ENCODE results near the gene SNX9.

The SNX9 gene

DNA sequence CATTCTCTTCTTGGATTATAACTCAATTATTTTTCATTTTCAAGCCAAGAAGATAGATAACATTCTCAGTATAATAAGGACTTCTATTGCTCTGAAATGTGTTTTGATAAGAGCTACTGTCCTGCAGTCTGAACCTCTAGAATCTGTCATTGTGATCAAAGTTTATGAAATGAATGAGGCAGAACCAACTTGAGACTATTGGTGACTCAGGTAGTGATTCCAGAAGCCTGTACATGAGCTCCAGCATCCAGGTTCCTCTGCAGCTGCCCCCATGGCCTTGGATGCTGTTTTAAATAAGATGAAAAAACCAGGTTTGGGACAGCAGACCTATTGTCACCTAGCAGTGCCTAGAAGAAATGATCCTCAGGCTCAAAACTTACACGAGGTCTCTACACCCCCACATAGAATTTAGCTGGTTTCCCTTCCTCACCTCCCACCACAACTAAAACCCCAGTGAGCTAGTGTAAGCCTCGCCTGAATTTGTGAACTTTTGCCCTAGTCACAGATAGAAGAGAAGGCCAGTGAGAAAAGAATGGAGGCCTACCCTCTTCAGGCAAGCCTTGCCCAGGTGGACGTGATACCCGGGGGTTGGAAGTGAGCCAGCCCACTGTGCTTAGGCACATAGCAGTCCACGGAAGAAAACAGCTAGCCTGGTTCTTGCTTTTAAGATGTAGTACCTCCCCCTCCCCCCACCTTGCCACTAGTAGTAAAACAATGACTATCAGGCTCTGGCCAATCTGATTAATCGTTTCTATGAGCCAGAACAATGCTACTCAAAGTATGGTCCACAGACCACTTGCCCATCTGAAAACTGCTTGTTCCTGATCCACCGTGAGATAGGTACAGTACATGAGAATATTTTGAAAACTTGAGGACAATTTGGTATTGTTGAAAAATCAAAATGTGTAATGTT, 85.6 kb downstream of the SNX9 start:
- no peaks in the 10 kb centered on the region for H3K4me1 ChIP-seq (ENCODE audit: control insufficient read depth, insufficient read depth, low read length, poor library complexity, severe bottlenecking)
- H3K36me3 ChIP-seq (ENCODE audit: control insufficient read depth, insufficient read depth, low read length), result peaks cover 38% of the 10 kb centered on the region
- no peak overlapping the region for H3K27ac ChIP-seq (ENCODE audit: insufficient read depth, low read length, poor library complexity, severe bottlenecking)
- H3K4me3 ChIP-seq (ENCODE audit: insufficient read depth, low read depth, low read length, poor library complexity, severe bottlenecking), result no peak overlapping the region
- H3K27me3 ChIP-seq (replicated peaks; ENCODE audit: control insufficient read depth, insufficient read depth, low read length, poor library complexity, severe bottlenecking), result no peaks in the 10 kb centered on the region
- no peaks in the 10 kb centered on the region for H3K9me3 ChIP-seq (ENCODE audit: control insufficient read depth, low read length)
- DNase-seq, result no peak

DNA sequence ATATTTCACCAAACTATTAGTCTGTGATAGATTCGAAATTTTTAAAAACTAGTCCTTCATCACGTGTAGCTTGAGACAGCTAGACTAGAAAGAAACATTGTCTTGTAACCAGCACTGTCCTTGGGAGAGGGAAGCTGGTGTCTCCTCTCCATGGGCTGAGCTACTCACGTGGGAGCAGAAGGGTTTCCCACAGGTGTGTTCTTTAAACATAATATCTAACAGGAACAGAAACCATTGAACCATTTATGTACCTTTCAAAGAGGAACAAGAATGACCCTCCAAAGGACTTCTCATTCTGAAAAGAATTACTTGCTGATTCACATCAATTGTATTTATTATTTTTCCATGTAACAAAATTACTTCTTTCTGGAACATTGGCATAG, 86.2 kb downstream of the SNX9 start:
- Histone ChIP-seq H3K9me3 (ENCODE audit: control insufficient read depth, low read length) (no peaks in the 10 kb centered on the region), H3K27ac (ENCODE audit: insufficient read depth, low read length, poor library complexity, severe bottlenecking) (no peak overlapping the region)
- no peak for DNase-seq

DNA sequence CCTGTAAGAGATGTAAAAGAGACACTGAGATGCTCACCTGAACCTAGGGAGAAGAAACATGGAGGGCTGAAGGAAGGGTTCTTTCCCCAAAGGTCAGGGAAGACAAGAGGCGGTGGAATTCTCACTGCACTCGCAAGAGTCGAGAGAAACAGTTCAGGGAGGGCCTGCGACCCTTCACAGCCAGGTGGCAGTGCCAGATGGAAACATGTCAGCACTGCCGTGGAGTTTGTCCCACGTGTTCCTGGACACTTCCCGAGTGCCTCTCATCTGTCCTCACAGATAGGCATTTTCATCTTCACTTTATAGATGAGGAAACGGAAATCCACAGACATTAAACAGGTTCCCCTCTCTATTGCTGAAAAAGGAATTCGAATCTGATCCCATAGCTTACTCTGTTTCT, 88.2 kb downstream of the SNX9 start:
- H3K36me3 ChIP-seq (ENCODE audit: control insufficient read depth, insufficient read depth, low read length), result peaks cover 36% of the 10 kb centered on the region

More for the DNA sequence above, 86.2 kb downstream of the SNX9 start:
- no peaks in the 10 kb centered on the region for H3K27me3 ChIP-seq (replicated peaks; ENCODE audit: control insufficient read depth, insufficient read depth, low read length, poor library complexity, severe bottlenecking)
- H3K4me3 ChIP-seq (ENCODE audit: insufficient read depth, low read depth, low read length, poor library complexity, severe bottlenecking), result no peak overlapping the region
- H3K36me3 ChIP-seq (ENCODE audit: control insufficient read depth, insufficient read depth, low read length), result peaks cover 36% of the 10 kb centered on the region
- no peaks in the 10 kb centered on the region for H3K4me1 ChIP-seq (ENCODE audit: control insufficient read depth, insufficient read depth, low read length, poor library complexity, severe bottlenecking)

DNA sequence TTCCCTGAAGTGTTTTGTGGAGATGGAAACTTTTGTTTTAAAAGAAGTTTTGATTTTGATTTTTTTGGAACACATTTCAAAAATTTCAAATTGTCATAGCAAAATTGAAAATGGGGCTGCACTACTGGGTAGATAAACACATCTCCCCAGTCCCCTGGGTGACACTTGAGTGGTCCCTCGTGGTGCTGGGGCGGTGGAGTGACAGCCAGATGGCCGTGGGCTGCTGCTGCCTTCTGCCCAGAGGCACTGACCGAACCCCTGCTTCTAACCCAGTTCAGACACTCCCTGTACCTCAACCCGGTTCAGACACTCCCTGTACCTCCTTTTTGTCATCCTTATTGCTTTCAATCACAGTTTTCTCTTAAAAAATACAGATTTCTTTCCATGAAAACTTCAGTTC, 88.7 kb downstream of the SNX9 start:
- no peak overlapping the region for H3K4me3 ChIP-seq (ENCODE audit: insufficient read depth, low read depth, low read length, poor library complexity, severe bottlenecking)
- no peak for DNase-seq
- no peaks in the 10 kb centered on the region for H3K4me1 ChIP-seq (ENCODE audit: control insufficient read depth, insufficient read depth, low read length, poor library complexity, severe bottlenecking)
- H3K27ac ChIP-seq (ENCODE audit: insufficient read depth, low read length, poor library complexity, severe bottlenecking), result no peak overlapping the region
- no peaks in the 10 kb centered on the region for H3K9me3 ChIP-seq (ENCODE audit: control insufficient read depth, low read length)
- peaks cover 36% of the 10 kb centered on the region for H3K36me3 ChIP-seq (ENCODE audit: control insufficient read depth, insufficient read depth, low read length)
- no peaks in the 10 kb centered on the region for H3K27me3 ChIP-seq (replicated peaks; ENCODE audit: control insufficient read depth, insufficient read depth, low read length, poor library complexity, severe bottlenecking)

More for the DNA sequence above, 88.2 kb downstream of the SNX9 start:
- Histone ChIP-seq H3K4me3 (ENCODE audit: insufficient read depth, low read depth, low read length, poor library complexity, severe bottlenecking) (no peak overlapping the region), H3K27me3 (replicated peaks; ENCODE audit: control insufficient read depth, insufficient read depth, low read length, poor library complexity, severe bottlenecking) (no peaks in the 10 kb centered on the region), H3K9me3 (ENCODE audit: control insufficient read depth, low read length) (no peaks in the 10 kb centered on the region), H3K27ac (ENCODE audit: insufficient read depth, low read length, poor library complexity, severe bottlenecking) (no peak overlapping the region), H3K4me1 (ENCODE audit: control insufficient read depth, insufficient read depth, low read length, poor library complexity, severe bottlenecking) (no peaks in the 10 kb centered on the region)
- DNase-seq, result no peak

DNA sequence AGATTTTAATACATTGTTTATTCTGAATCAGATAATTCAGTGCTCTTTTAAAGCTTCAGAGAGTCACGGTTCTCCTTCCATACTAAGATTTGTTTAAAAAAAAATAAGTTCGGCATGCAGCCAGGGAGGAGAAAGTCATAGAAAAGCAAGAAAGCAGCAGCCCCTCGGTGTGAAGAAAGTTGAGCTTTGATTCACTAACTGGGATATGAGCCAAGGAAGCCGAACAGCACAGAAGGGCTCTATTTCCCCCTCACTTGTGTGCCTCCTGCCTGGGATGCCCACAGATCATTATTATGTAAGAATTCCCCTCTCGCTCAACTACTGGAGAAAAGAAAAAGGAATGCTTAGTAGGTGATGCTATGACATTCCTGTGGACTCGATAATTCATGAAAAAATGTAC, 89.3 kb downstream of the SNX9 start:
- Histone ChIP-seq H3K36me3 (ENCODE audit: control insufficient read depth, insufficient read depth, low read length) (peaks cover 36% of the 10 kb centered on the region), H3K27me3 (replicated peaks; ENCODE audit: control insufficient read depth, insufficient read depth, low read length, poor library complexity, severe bottlenecking) (no peaks in the 10 kb centered on the region), H3K4me3 (ENCODE audit: insufficient read depth, low read depth, low read length, poor library complexity, severe bottlenecking) (no peak overlapping the region), H3K27ac (ENCODE audit: insufficient read depth, low read length, poor library complexity, severe bottlenecking) (no peak overlapping the region), H3K9me3 (ENCODE audit: control insufficient read depth, low read length) (no peaks in the 10 kb centered on the region), H3K4me1 (ENCODE audit: control insufficient read depth, insufficient read depth, low read length, poor library complexity, severe bottlenecking) (no peaks in the 10 kb centered on the region)
- DNase-seq, result no peak

DNA sequence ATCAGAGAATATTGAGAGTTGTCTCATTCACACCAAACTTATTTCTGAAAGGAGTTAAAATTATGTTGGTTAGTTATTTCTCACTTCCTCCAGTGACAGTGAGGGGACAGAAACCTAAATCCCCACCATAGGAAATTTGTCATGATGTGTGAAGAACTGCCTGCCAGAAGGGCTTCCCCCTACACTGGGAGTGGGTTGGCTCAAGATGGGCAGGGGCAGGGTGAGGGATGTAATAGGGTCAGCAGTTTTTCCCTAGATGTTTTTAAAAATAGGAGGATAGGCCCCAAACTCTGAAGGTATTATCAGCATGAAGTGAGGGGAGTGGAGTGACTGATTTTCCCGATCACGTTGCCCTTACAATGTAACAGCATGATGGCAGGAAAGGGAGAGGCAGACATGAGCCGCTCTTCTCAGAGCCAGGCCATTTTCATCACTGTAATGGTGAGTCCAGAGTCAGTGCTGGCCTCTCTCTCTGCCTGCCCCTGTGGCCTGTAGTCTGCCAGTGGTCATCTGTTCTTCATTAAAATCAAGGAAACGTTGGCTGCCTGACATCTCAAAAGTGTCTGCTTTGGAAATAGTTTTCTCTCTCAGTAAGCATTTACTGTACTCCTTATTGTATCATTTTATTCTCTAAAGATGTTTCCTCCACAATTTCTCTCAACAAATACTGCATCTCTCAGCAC, 98.8 kb downstream of the SNX9 start:
- DNase-seq, result no peak
- Histone ChIP-seq H3K9me3 (ENCODE audit: control insufficient read depth, low read length) (no peaks in the 10 kb centered on the region), H3K4me1 (ENCODE audit: control insufficient read depth, insufficient read depth, low read length, poor library complexity, severe bottlenecking) (no peaks in the 10 kb centered on the region), H3K27ac (ENCODE audit: insufficient read depth, low read length, poor library complexity, severe bottlenecking) (no peak overlapping the region), H3K27me3 (replicated peaks; ENCODE audit: control insufficient read depth, insufficient read depth, low read length, poor library complexity, severe bottlenecking) (no peaks in the 10 kb centered on the region), H3K36me3 (ENCODE audit: control insufficient read depth, insufficient read depth, low read length) (peaks cover 44% of the 10 kb centered on the region), H3K4me3 (ENCODE audit: insufficient read depth, low read depth, low read length, poor library complexity, severe bottlenecking) (no peak overlapping the region)

DNA sequence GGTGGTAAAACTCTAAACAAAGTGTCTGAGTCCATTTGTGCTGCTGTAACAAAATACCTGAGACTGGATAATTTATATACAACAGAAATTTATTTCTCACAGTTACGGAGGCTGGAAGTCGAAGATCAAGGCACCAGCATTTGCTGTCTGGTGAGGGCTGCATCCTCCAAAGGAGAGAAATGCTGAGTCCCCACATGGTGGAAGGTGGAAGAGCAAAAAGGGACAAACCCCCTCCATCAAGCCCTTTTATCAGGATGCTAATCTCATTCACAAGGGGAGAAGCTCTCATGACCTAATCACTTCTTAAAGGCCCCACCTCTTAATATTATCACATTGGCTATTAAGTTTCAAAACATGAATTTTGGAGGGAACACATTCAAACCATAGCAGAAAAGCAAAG, 102.7 kb downstream of the SNX9 start:
- Histone ChIP-seq H3K27me3 (replicated peaks; ENCODE audit: control insufficient read depth, insufficient read depth, low read length, poor library complexity, severe bottlenecking) (no peaks in the 10 kb centered on the region), H3K4me1 (ENCODE audit: control insufficient read depth, insufficient read depth, low read length, poor library complexity, severe bottlenecking) (no peaks in the 10 kb centered on the region), H3K27ac (ENCODE audit: insufficient read depth, low read length, poor library complexity, severe bottlenecking) (no peak overlapping the region), H3K36me3 (ENCODE audit: control insufficient read depth, insufficient read depth, low read length) (peaks cover 45% of the 10 kb centered on the region), H3K9me3 (ENCODE audit: control insufficient read depth, low read length) (no peaks in the 10 kb centered on the region), H3K4me3 (ENCODE audit: insufficient read depth, low read depth, low read length, poor library complexity, severe bottlenecking) (no peak overlapping the region)
- no peak for DNase-seq

DNA sequence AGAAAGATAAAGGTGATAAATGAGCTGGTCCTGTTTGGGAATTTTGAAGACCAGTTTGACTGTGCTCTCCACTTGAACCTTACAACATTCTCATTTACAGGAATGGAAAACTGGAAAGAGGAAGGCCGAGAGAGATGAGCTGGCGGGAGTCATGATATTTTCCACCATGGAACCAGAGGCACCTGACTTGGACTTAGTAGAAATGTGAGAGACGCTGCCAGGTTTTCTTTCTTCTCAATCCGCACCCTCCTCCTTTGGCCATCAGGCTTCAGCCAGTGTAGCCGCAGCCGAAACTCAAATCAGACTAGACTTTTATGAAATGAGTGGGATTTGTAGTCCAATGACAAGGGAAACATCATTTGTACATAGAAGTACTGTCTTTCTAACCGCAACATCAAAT, 104.0 kb downstream of the SNX9 start:
- peaks cover 48% of the 10 kb centered on the region for H3K36me3 ChIP-seq (ENCODE audit: control insufficient read depth, insufficient read depth, low read length)

DNA sequence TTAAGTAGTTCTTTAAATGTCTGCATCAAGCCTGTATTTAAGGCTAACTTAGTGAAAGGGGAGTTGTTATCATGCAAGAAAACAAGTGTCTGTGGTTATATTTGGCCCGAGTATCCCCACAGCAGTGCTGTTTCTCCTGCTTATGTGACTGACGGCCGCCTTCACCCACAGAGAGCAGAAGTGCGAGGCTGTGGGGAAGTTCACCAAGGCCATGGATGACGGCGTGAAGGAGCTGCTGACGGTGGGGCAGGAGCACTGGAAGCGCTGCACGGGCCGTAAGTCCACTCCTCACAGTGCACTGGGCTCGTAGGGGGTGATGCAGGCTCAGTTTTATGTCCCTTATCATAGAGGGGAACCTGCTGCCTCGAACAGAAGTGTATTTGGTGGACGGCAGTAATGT, 105.4 kb downstream of the SNX9 start:
- H3K36me3 ChIP-seq (ENCODE audit: control insufficient read depth, insufficient read depth, low read length), result peaks cover 46% of the 10 kb centered on the region
- H3K9me3 ChIP-seq (ENCODE audit: control insufficient read depth, low read length), result no peaks in the 10 kb centered on the region
- no peak overlapping the region for H3K27ac ChIP-seq (ENCODE audit: insufficient read depth, low read length, poor library complexity, severe bottlenecking)
- no peak overlapping the region for H3K4me3 ChIP-seq (ENCODE audit: insufficient read depth, low read depth, low read length, poor library complexity, severe bottlenecking)
- no peaks in the 10 kb centered on the region for H3K27me3 ChIP-seq (replicated peaks; ENCODE audit: control insufficient read depth, insufficient read depth, low read length, poor library complexity, severe bottlenecking)
- no peaks in the 10 kb centered on the region for H3K4me1 ChIP-seq (ENCODE audit: control insufficient read depth, insufficient read depth, low read length, poor library complexity, severe bottlenecking)
- DNase-seq, result no peak

More for the DNA sequence above, 104.0 kb downstream of the SNX9 start:
- H3K27ac ChIP-seq (ENCODE audit: insufficient read depth, low read length, poor library complexity, severe bottlenecking), result no peak overlapping the region
- no peaks in the 10 kb centered on the region for H3K9me3 ChIP-seq (ENCODE audit: control insufficient read depth, low read length)
- DNase-seq, result no peak
- no peaks in the 10 kb centered on the region for H3K27me3 ChIP-seq (replicated peaks; ENCODE audit: control insufficient read depth, insufficient read depth, low read length, poor library complexity, severe bottlenecking)
- H3K4me3 ChIP-seq (ENCODE audit: insufficient read depth, low read depth, low read length, poor library complexity, severe bottlenecking), result no peak overlapping the region
- H3K4me1 ChIP-seq (ENCODE audit: control insufficient read depth, insufficient read depth, low read length, poor library complexity, severe bottlenecking), result no peaks in the 10 kb centered on the region

DNA sequence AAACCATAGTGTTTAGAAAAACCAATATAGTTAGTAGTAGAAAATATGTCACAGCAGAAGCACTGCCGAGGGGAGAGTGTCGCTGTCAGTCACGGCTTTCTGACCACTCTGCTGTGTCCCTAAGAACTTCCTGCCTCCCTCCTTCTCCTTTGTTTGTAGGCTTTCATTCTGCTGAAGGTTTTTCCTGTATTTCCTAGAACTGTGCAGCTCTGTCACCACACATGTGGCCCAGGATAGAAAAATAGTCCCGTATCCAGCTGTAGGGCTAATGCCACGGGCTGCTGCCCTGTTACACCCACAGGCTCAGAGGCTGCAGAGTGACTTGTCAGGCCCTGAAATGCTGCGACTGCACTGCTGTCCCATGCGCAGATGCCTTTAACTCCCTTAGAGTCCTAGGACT, 106.0 kb downstream of the SNX9 start:
- peaks cover 49% of the 10 kb centered on the region for H3K36me3 ChIP-seq (ENCODE audit: control insufficient read depth, insufficient read depth, low read length)
- no peaks in the 10 kb centered on the region for H3K4me1 ChIP-seq (ENCODE audit: control insufficient read depth, insufficient read depth, low read length, poor library complexity, severe bottlenecking)
- no peak overlapping the region for H3K4me3 ChIP-seq (ENCODE audit: insufficient read depth, low read depth, low read length, poor library complexity, severe bottlenecking)
- no peak overlapping the region for H3K27ac ChIP-seq (ENCODE audit: insufficient read depth, low read length, poor library complexity, severe bottlenecking)
- no peaks in the 10 kb centered on the region for H3K27me3 ChIP-seq (replicated peaks; ENCODE audit: control insufficient read depth, insufficient read depth, low read length, poor library complexity, severe bottlenecking)
- no peaks in the 10 kb centered on the region for H3K9me3 ChIP-seq (ENCODE audit: control insufficient read depth, low read length)
- no peak for DNase-seq

Measured in effector memory CD4-positive, alpha-beta T cell (primary cell).